Heart left ventricle (tissue), 13 donors: Measurements from ENCODE around the gene LGI1.

Source experiments
- CTCF ChIP-seq, 12 donors: fragments of 200-600 bp; sonication (generic) in 4 of 12; IDR thresholded peaks; one replicate each; pipeline versions ENCODE4 v1.5.0 to v1.8.0; 2018 to 2022; ENCODE audit warnings: antibody characterized with exemption in 12 of 12, mild to moderate bottlenecking in 5 of 12
- POLR2A ChIP-seq, 2 donors: fragments of 450-650 bp; IDR thresholded peaks; one replicate each; pipeline ENCODE4 v1.6.1; 2017; ENCODE audit warnings: antibody characterized with exemption in 2 of 2, mild to moderate bottlenecking in 2 of 2, moderate library complexity in 2 of 2
- donor health status: ischemic (EF 13 %, LVEDD 7.1; RV severe dilation, severe dysfunction).
- donor health status: DM: no; HTN: yes; CAD: no.
- donor health status: DM: no; HTN: no; CAD: no.
- donor health status: ischemic (EF 25% LVEDD 6.9; RV normal size, moderate dysfunction).
- donor health status: ischemic (EF 25% LVEDD 5.7; RV mildly dilated, moderate dysfunction).
- donor health status: ischemic (EF 35%, LVEDD 5.7; RV mildly dilated, moderate dysfunction).
- donor health status: nonischemic (EF 11% LVEDD 7.7; RV severe dilation, severe dysfunction).
- donor health status: DM: yes; HTN: yes; CAD: no.
- donor health status: PGD.
- donor health status: ischemic (EF 29% LVEDD 5.4; RV normal size, mild dysfunction).
- donor health status: nonischemic (EF 23%, LVEDD 6.1; RV moderate dilation, normal function).

- TF ChIP-seq CTCF (IDR thresholded peaks at IDR 0.05) = no peak
- TF ChIP-seq POLR2A (IDR thresholded peaks at IDR 0.05) = no peak
Observed at GRCh38 chr10:93716766-93717165, 41.0 kb upstream of the LGI1 start.
